ENCODE data around the gene CEP120.

CEP120 gene

GRCh38 chr5:123398058-123398733 lies 25.0 kb downstream of the CEP120 start:
- no peak overlapping the region for H2AFZ ChIP-seq (ENCODE audit: low read length)
- no peaks in the 10 kb centered on the region for H3K27me3 ChIP-seq (replicated peaks; ENCODE audit: insufficient read depth, low read length)
- H3K4me3 ChIP-seq (ENCODE audit: low read length) = no peak overlapping the region
- no peaks in the 10 kb centered on the region for H3K4me1 ChIP-seq (ENCODE audit: low read length)
- no peak for DNase-seq
- no peak for TF ChIP-seq EZH2 (optimal IDR thresholded peaks at IDR 0.05; ENCODE audit: low read depth, low read length)
- TF ChIP-seq EZH2phosphoT487 (IDR thresholded peaks at IDR 0.05; ENCODE audit: low read length) = no peak
- TF ChIP-seq CTCF (IDR thresholded peaks at IDR 0.05; ENCODE audit: low read length) = no peak
- H3K79me2 ChIP-seq (ENCODE audit: low read length) = no peaks in the 10 kb centered on the region
- H3K4me2 ChIP-seq (ENCODE audit: low read depth, low read length) = no peak overlapping the region
- no peaks in the 10 kb centered on the region for H3F3A ChIP-seq (ENCODE audit: insufficient read depth, low read length)
- H3K36me3 ChIP-seq (replicated peaks; ENCODE audit: insufficient read depth, low read length) = no peaks in the 10 kb centered on the region
- no peak overlapping the region for H3K9ac ChIP-seq (ENCODE audit: low read length)
- H3K27ac ChIP-seq (ENCODE audit: low read length) = no peak overlapping the region
- H3K9me2 ChIP-seq (replicated peaks; ENCODE audit: insufficient read depth, low read length) = no peaks in the 10 kb centered on the region
- H4K20me1 ChIP-seq (ENCODE audit: insufficient read depth, low read length) = no peaks in the 10 kb centered on the region
- H3K9me3 ChIP-seq (replicated peaks; ENCODE audit: insufficient read depth, low read length) = no peaks in the 10 kb centered on the region

GRCh38 chr5:123397538-123397937 lies 25.7 kb downstream of the CEP120 start:
- no peak for DNase-seq
- Histone ChIP-seq H3K4me2 (ENCODE audit: low read depth, low read length) (no peak overlapping the region), H3K9ac (ENCODE audit: low read length) (no peak overlapping the region), H3K9me2 (replicated peaks; ENCODE audit: insufficient read depth, low read length) (no peaks in the 10 kb centered on the region), H2AFZ (ENCODE audit: low read length) (no peak overlapping the region), H3K4me3 (ENCODE audit: low read length) (no peak overlapping the region), H4K20me1 (ENCODE audit: insufficient read depth, low read length) (no peaks in the 10 kb centered on the region), H3K9me3 (replicated peaks; ENCODE audit: insufficient read depth, low read length) (no peaks in the 10 kb centered on the region), H3K4me1 (ENCODE audit: low read length) (no peaks in the 10 kb centered on the region), H3K36me3 (replicated peaks; ENCODE audit: insufficient read depth, low read length) (no peaks in the 10 kb centered on the region; the same call in 1 of the 2 replicates), H3K27me3 (replicated peaks; ENCODE audit: insufficient read depth, low read length) (no peaks in the 10 kb centered on the region), H3F3A (ENCODE audit: insufficient read depth, low read length) (no peaks in the 10 kb centered on the region), H3K27ac (ENCODE audit: low read length) (no peak overlapping the region), H3K79me2 (ENCODE audit: low read length) (no peaks in the 10 kb centered on the region)
- TF ChIP-seq EZH2 (optimal IDR thresholded peaks at IDR 0.05; ENCODE audit: low read depth, low read length) = no peak
- TF ChIP-seq EZH2phosphoT487 (IDR thresholded peaks at IDR 0.05; ENCODE audit: low read length) = no peak
- no peak for TF ChIP-seq CTCF (IDR thresholded peaks at IDR 0.05; ENCODE audit: low read length)

GRCh38 chr5:123391009-123391408 lies 32.2 kb downstream of the CEP120 start:
- H3K4me3 ChIP-seq (ENCODE audit: low read length) = no peak overlapping the region
- no peak overlapping the region for H2AFZ ChIP-seq (ENCODE audit: low read length)
- H3K9me2 ChIP-seq (replicated peaks; ENCODE audit: insufficient read depth, low read length) = no peaks in the 10 kb centered on the region
- no peaks in the 10 kb centered on the region; the same call in 1 of the 2 replicates for H3K36me3 ChIP-seq (replicated peaks; ENCODE audit: insufficient read depth, low read length)
- H3K79me2 ChIP-seq (ENCODE audit: low read length) = no peaks in the 10 kb centered on the region
- no peak for TF ChIP-seq EZH2 (optimal IDR thresholded peaks at IDR 0.05; ENCODE audit: low read depth, low read length)
- no peak for TF ChIP-seq CTCF (IDR thresholded peaks at IDR 0.05; ENCODE audit: low read length)
- no peak for TF ChIP-seq EZH2phosphoT487 (IDR thresholded peaks at IDR 0.05; ENCODE audit: low read length)
- H3K9ac ChIP-seq (ENCODE audit: low read length) = no peak overlapping the region
- no peak for DNase-seq
- no peaks in the 10 kb centered on the region for H3F3A ChIP-seq (ENCODE audit: insufficient read depth, low read length)
- H4K20me1 ChIP-seq (ENCODE audit: insufficient read depth, low read length) = no peaks in the 10 kb centered on the region
- no peaks in the 10 kb centered on the region for H3K9me3 ChIP-seq (replicated peaks; ENCODE audit: insufficient read depth, low read length)
- no peak overlapping the region for H3K4me2 ChIP-seq (ENCODE audit: low read depth, low read length)
- no peaks in the 10 kb centered on the region for H3K27me3 ChIP-seq (replicated peaks; ENCODE audit: insufficient read depth, low read length)
- H3K4me1 ChIP-seq (ENCODE audit: low read length) = no peaks in the 10 kb centered on the region
- H3K27ac ChIP-seq (ENCODE audit: low read length) = no peak overlapping the region

Measured in MM.1S (cell line).